NCI-H2171 treated with DMSO at 0.1 percent for 48 hours (cell line): ENCODE results near the gene STXBP2.

Source experiments
- DNase-seq: peaks from one replicate; lab custom pipeline; 2025; lab: John Stamatoyannopoulos, UW

STXBP2 gene

GRCh38 chr19:7650148-7650547 is 13.2 kb downstream of the STXBP2 start:
- DNase-seq = no peak

- peak; percentile 88 for DNase-seq
Observed at GRCh38 chr19:7652061-7652641, 15.2 kb downstream of the STXBP2 start.

GRCh38 chr19:7654401-7654800 is 17.5 kb downstream of the STXBP2 start:
- no peak for DNase-seq

DNA sequence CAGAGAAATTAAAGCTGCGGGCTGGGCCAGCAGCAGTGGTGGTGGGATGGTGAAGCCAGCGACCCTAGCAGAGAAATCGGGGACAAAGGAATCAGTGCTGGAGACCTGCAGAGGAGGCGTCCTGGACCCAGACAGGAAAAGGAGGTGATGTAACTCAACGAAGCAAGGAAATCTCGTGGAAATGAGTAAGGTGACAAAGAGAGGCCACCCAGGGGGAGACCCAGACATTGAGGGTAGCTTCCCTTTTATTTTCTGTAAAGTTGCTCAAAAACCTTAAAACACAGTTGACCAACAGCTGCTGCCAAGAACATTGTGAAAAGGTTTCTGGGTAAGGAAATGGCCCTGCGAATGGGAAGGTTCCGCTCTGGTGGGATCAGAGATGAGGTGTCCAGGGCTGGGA is 18.7 kb downstream of the STXBP2 start:
- DNase-seq = no peak

DNA sequence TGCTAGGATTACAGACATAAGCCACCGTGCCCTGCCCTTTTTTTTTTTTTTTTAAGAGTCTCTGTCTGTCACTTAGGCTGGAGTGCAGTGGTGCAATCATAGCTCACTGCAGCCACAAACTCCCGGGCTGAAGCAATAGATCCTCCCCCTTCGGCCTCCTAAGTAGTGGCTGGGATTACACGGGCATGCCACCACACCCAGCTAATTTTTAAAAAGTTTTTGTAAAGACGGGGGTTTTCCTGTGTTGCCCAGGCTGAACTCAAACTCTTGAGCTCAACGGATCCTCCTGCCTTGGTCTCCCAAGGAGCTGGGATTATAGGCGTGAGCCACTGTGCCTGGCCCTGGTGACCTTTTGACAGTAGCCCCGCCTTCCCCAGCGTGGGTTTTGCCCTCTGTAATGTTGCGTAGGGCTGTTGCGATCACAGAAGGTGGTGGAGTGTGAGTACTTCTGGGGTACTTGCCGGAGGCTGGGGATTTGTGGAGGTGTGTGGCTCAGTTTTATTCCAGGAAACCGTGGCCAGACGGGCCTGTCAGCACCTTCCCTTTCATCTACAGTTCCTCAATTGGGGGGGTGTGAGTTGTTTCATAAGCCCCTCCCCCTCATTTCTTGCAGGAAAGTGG is 20.3 kb downstream of the STXBP2 start:
- DNase-seq = no peak

GRCh38 chr19:7658219-7658686 is 21.3 kb downstream of the STXBP2 start:
- peak; percentile 14 for DNase-seq

DNA sequence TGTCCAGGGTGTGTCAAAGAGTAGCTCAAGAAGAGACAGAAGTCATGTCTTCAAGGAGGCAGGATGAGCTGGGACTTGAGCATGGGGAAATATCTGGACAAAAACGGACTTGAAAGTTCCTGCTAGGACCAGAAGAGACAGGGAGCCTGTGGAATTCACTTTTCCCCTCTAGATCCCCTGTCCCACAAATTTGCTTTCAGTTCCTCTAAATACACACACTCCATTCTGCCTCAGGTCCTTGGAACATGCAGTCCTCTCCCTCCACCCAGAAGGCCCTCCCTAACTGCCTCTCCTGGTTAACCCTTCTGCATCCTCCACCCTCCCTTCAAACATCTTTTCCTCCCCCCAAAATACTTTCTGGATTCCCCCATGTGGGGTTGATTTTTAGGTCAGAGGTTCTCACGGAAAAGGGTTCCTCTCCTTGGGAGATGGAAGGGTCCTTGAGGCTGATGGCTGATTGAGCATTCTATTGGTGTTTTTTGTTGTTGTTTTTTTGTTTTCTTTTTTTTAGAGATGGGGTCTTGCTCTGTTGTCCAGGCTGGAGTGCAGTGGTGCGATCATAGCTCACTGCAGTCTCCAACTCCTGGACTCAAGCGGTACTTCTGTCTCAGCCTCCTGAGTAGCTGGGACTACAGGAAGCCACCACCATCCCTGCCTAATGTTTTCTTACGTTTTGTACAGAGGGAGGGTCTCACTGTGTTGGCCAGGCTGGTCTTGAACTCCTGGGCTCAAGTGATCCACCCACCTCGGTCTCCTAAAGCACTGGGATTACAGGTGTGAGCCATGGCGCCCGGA is 25.0 kb downstream of the STXBP2 start:
- no peak for DNase-seq

GRCh38 chr19:7662657-7663056 is 25.7 kb downstream of the STXBP2 start:
- no peak for DNase-seq

GRCh38 chr19:7663706-7664105 is 26.8 kb downstream of the STXBP2 start:
- no peak for DNase-seq

DNA sequence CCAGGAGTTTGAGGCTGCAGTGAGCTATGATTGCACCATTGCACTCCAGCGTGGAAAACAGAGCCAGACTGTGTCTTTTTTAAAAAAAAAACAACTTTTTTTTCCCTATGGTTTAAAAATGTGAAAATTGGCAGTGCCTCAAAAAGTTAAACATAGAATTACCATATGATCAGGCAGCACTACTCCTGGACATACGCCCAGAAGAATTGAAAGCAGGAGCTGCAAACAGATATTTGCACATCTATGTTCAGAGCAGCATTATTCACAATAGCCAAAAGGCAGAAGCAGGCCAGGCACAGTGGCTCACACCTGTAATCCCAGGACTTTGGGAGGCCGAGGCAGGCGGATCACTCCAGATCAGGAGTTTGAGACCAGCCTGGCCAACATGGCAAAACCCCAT is 28.2 kb downstream of the STXBP2 start:
- no peak for DNase-seq

DNA sequence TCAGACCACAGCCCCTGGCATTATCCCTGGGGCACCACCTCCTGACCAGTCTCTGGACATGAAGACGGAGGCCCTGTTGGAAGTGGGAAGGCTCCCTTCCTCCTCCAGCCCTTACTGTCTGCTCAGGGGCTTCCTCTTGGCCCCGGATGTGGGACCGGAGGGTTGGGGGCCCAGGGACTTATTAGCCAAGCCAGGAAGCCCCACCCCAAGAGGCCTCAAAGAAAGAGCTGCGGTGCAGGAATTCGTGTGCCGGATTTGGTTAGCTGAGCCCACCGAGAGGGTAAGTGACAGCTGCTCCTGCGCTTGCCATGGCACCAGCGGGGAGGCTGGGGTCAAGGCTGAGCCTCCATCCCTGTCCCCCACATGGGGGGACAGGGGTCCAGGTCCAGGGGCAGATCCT is 31.9 kb downstream of the STXBP2 start, which contains the start of gene RETN:
TSS of gene RETN (plus strand) at position 208 of the 400 bp plus-strand sequence. CDS start 278 bp downstream, outside the sequence.
- no peak for DNase-seq

DNA sequence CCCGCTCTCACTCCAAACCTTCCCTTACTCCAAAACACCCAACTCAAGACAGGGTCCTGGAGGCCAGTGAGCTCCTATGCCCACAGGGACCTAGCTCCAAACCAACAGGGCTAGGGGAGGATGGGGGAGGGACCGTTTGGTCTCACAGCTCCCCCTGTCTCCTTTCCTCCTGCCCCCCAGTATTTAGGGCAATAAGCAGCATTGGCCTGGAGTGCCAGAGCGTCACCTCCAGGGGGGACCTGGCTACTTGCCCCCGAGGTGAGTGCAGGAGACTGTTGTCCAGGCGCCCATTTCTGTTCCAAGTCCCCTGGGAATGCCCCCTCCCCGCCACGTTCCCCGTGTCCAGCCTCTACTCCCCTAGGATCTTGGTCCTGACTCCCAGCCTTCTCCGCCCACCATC is 32.7 kb downstream of the STXBP2 start:
- DNase-seq = no peak

DNA sequence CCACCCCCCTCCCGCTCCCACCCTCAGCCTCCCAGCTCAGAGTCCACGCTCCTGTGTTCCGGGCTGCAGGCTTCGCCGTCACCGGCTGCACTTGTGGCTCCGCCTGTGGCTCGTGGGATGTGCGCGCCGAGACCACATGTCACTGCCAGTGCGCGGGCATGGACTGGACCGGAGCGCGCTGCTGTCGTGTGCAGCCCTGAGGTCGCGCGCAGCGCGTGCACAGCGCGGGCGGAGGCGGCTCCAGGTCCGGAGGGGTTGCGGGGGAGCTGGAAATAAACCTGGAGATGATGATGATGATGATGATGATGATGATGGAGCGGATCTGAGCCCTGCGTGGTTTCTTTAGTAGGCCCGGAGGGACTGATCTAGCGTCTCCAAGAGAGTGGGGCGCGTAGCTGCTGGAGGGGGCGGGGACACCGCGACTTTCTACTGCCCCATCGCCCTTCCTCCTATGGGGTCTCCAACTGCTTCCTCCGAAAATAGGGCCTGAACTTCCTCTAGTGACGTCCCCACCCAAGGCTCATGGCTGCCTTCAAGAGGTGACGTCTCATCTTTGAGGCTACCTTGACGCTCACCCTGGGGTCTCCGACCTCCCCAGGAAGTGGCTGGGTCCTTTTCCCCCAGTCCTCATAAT is 33.4 kb downstream of the STXBP2 start:
- no peak for DNase-seq

GRCh38 chr19:7670790-7671189 is 33.9 kb downstream of the STXBP2 start:
- no peak for DNase-seq

- DNase-seq = no peak
Observed at GRCh38 chr19:7672522-7672921, 35.6 kb downstream of the STXBP2 start.

DNA sequence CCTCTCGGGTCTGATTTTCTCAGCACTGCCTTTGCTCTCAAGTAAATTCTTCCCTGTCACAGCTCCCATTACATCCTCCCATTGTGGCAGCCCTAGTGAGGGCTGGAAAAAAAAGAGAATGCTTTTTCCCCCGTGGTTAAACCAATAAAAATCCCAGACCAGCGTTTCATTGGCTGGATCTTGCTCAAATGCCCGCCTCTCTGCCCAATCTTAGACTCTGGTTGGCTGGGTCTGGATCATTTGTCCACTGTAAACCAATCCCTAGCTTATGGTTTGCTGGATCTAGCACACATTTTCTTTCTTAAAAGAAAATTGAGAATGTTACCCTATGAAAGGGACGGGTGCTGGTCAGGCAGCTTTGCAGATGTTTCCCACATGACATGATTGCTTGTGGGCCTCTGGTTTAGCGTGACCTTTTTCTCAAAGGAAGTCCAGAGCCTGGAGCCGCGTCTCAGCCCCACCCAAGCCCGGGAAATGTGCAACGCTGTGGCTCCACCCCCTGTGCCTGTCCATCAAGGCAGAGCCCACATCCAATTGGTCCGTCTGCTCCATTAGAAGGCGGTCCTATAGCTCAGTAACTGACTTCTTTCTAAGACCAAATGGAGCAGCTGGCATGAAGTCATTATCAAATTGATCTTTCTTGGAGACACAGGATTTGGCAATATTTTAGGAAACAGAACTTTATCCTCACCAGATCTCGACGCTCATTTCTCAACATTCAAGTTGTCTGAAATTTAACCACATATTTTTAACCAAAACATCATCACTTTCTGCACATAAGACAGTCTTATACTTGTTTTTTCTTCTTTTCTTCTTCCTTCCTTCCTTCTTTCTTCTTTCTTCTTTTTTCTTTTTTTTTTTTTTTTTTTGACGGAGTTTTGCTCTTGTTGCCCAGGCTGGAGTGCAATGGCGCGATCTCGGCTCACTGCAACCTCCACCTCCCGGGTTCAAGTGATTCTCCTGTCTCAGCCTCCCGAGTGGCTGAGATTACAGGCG is 37.4 kb downstream of the STXBP2 start:
- DNase-seq = peak; percentile 86

DNA sequence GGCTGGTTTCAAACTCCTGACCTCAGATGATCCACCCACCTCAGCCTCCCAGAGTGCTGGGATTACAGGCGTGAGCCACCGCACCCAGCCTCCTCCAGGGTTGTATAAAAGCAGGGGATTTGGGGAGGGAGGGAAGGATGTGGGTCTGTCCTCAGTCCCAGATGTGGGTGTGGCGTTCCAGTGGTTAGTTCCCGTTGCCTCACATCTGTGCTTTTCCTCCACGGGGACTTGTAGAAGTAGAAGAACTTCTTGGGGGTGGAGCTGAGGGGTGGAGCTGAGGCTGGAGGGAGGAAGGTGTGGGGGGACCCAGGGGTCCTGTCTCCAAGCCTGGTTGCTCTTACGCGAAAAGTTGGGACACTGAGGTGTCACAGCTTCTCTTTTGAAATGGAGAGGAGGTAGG is 39.5 kb downstream of the STXBP2 start:
- no peak for DNase-seq

DNA sequence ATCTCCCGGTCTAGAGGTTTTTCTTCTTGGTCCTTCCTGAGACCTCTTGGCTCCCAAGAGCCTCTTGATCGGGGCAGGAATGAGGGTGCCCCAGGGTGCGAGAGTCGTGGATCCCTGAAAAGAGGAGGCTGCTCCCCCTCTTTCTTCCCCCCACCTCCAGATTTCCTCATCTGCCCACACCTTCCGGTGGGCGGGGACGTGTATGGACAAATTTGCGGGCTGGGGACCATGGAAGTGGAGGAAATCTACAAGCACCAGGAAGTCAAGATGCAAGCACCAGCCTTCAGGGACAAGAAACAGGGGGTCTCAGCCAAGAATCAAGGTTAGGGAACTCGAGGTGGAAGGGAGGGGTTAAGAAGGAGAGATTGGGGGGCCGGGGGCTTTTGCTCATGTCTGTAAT is 39.9 kb downstream of the STXBP2 start, which contains the start of gene MCEMP1:
TSS of gene MCEMP1 (plus strand) at position 237 of the 400 bp plus-strand sequence. CDS start at position 268, 31 bp downstream.
- DNase-seq = no peak

DNA sequence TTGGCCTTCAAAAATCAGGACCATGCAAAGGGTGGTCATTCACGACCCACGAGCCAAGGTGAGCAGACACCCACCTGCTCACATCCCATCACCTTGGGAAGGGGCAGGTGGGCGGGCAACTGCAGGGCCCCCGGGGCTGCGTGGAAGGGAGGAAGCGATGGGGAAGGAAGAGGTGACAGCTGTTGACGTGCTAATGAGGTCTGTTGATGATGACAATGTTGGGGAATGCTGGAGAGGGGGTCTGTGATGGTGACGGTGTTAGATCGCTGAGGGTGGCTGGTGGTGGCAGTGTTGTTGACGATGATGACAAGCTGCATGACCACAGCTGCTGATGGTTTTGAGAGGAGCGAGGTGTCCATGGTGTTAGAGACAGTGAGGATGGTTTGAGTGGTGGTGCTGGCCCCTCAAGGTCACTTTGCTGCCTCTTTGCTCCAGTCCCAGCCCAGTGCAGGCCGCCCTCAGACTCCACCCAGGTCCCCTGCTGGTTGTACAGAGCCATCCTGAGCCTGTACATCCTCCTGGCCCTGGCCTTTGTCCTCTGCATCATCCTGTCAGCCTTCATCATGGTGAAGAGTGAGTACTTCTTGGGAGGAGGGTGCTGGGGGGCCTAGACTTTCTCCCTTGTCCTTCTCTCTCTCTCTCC is 40.9 kb downstream of the STXBP2 start:
- no peak for DNase-seq

DNA sequence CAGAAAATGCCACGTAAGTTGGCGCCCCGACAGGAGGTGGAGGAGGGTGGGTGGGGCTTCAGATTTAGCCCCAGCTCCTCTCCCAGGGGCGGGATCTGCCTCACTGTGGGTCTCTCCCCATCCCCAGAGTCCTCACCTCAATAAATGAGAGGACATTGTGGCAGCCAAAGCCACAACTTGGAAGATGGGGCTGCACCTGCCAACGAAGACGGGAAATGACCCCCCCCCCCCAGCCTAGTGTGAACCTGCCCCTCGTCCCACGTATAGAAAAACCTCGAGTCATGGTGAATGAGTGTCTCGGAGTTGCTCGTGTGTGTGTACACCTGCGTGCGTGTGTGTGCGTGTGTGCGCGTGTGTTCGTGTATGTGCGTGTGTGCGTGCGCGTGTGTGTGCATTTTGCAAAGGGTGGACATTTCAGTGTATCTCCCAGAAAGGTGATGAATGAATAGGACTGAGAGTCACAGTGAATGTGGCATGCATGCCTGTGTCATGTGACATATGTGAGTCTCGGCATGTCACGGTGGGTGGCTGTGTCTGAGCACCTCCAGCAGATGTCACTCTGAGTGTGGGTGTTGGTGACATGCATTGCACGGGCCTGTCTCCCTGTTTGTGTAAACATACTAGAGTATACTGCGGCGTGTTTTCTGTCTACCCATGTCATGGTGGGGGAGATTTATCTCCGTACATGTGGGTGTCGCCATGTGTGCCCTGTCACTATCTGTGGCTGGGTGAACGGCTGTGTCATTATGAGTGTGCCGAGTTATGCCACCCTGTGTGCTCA is 42.3 kb downstream of the STXBP2 start:
- DNase-seq = peak; percentile 68
